Muscle layer of duodenum (tissue), 2 donors: ENCODE results near the gene DPP6.

Experiments
- H3K27ac ChIP-seq: one replicate; pipeline ENCODE4 v1.7.0; 2013; ENCODE audit warnings: mild to moderate bottlenecking, low read length
- H3K27me3 ChIP-seq: one replicate; pipeline ENCODE4 v1.7.0; 2013; ENCODE audit warnings: low read depth, mild to moderate bottlenecking, control low read depth, low read length
- H3K36me3 ChIP-seq, 2 donors: one replicate each; pipeline ENCODE4 v1.7.0; 2013; ENCODE audit warnings: low read length in 2 of 2, control low read depth in 1 of 2, mild to moderate bottlenecking in 1 of 2; ENCODE audit not compliant: insufficient read depth in 2 of 2, control insufficient read depth in 1 of 2
- H3K4me1 ChIP-seq, 2 donors: one replicate each; pipeline ENCODE4 v1.7.0; 2013; ENCODE audit warnings: low read length in 2 of 2, mild to moderate bottlenecking in 2 of 2, control low read depth in 1 of 2, moderate library complexity in 1 of 2; ENCODE audit not compliant: insufficient read depth in 2 of 2, control insufficient read depth in 1 of 2
- H3K4me3 ChIP-seq, 2 donors: one replicate each; pipeline ENCODE4 v1.7.0; 2013; ENCODE audit warnings: low read length in 2 of 2, low read depth in 1 of 2, mild to moderate bottlenecking in 1 of 2
- H3K9me3 ChIP-seq, 2 donors: one replicate each; pipeline ENCODE4 v1.7.0; 2013; ENCODE audit warnings: low read length in 2 of 2, control low read depth in 1 of 2, mild to moderate bottlenecking in 1 of 2; ENCODE audit not compliant: control insufficient read depth in 1 of 2
- donor health status: healthy.

DPP6 gene

DNA sequence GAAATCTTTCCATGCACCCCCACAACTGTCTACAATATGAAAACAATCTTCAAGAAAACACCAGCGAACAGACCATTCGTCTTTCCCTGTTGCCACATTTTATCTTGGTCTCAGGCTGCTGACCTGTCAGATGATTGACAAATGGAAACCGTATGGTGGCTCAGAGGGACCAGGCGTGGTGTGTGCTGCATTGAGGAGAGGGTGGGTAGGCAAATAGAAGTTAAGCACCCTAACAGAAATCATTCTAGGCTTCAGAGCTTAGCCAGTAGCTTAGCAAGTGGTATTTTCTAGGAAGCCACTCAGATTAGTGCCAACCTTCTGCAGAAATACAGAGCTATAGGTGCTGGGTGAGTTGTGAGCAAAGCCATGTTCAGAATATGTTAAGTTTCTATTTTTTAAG lies 114.9 kb downstream of the DPP6 start:
- no peaks in the 10 kb centered on the region for H3K4me1 ChIP-seq
- peaks cover 0 to 2% of the 10 kb centered on the region in 2 donors for H3K9me3 ChIP-seq
- H3K4me3 ChIP-seq = no peak overlapping the region
- no peak overlapping the region for H3K27ac ChIP-seq
- H3K27me3 ChIP-seq = no peaks in the 10 kb centered on the region
- H3K36me3 ChIP-seq = no peaks in the 10 kb centered on the region

DNA sequence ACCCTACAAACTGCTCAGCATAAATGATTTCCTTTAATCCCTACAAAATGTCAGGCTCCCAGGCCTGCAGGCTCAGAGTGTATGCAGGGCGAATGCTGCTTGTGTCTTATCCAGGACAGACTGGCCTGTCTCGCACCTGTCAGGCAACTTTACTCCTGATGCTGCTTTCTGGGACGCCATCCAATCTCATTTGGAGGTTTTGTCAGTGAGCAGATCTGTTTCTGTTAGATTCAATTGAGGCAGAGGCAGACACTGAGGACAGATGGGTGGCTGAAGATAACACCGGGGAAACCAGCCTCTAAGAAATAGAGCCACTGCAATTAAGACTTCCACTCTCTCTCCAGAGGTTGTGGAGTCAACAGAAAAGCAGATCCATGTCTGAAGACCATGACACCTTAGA lies 115.6 kb downstream of the DPP6 start:
- Histone ChIP-seq H3K9me3 (peaks cover 0 to 2% of the 10 kb centered on the region in 2 donors), H3K27ac (no peak overlapping the region), H3K36me3 (no peaks in the 10 kb centered on the region)

DNA sequence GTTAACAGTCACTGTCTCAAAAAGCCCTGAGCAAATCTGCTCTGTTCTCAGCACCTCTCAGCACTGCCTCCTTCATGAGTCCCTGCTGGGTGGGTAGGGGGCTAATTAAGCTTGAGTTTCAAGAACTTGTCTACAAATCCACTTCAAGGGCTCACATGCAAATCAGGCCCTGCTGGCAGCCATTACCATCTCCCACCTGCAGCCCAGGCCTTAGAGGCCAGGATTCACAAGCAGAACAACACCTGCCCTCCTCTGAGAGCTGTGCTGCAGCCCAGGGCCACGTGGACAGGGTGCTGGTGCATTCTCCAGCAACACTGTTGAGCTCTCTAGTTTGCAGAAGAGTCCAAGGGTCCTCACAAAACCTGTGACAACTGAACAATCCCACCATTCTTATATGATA lies 119.2 kb downstream of the DPP6 start:
- Histone ChIP-seq H3K4me3 (no peak overlapping the region), H3K27me3 (no peaks in the 10 kb centered on the region), H3K36me3 (no peaks in the 10 kb centered on the region), H3K27ac (no peak overlapping the region), H3K9me3 (peaks cover 0 to 2% of the 10 kb centered on the region in 2 donors), H3K4me1 (no peaks in the 10 kb centered on the region)

More for the DNA sequence above, 115.6 kb downstream of the DPP6 start:
- Histone ChIP-seq H3K4me1 (no peaks in the 10 kb centered on the region), H3K4me3 (no peak overlapping the region), H3K27me3 (no peaks in the 10 kb centered on the region)

DNA sequence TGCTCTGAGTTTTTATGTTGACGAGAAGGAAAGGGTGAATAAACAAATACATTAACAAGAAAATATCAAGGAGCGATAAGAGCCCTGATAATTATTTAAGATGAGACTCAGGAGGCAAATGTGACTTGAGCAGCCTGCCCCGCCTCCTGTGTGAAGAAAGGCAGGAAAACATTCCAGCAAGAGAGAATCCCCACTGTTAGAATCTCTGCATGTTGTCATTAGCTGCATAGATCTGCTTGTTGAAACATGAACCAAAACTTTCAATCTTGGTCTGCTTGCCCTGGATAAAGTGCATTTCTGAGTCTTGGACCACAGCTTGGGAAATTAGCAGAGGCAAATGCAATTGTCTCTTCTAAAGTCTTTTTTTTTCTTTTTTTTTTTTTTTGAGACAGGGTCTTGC lies 120.0 kb downstream of the DPP6 start:
- Histone ChIP-seq H3K4me1 (no peaks in the 10 kb centered on the region), H3K36me3 (no peaks in the 10 kb centered on the region), H3K27ac (no peak overlapping the region), H3K27me3 (no peaks in the 10 kb centered on the region), H3K9me3 (peaks cover 0 to 2% of the 10 kb centered on the region in 2 donors), H3K4me3 (no peak overlapping the region)

DNA sequence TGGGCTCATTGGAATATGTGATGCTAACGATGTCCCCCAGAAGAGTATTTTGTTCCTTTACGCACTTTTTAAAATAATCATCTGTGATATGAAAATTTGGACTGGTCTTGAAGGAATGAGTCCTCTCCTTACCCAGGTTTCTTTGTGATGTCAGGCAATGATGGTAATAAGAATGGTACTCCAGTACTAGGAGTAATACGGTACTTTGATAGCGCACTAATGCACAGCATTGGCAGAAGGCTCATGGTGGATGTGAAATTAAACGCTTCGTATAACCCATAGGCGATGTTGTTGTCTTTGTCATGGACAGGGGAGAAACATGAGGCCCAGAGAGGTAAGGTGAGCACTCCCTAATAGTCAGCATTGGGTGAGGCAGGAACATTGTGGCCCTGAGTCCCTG lies 125.4 kb downstream of the DPP6 start:
- H3K4me3 ChIP-seq = no peak overlapping the region
- no peaks in the 10 kb centered on the region for H3K36me3 ChIP-seq
- H3K4me1 ChIP-seq = no peaks in the 10 kb centered on the region
- H3K9me3 ChIP-seq = no peaks in the 10 kb centered on the region
- no peaks in the 10 kb centered on the region for H3K27me3 ChIP-seq
- H3K27ac ChIP-seq = no peak overlapping the region

DNA sequence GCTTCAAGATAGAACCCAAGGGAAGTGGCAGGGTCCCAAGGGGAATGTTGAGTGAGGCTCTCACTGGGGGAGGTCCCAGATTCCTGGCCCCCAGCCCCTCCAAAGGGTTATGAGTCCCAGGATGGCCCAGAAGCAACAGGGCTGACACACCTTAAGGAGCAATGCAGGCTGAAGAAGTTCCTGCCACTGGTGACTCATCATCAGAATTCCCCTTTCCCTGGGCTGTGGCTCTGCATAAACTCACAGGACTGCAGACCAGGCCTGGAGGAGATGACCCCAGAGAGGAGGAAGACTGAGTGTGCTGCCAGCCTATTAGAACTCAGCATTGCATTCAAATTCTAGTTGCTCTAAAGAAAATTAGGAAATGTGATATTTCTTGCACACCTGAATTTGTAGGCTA lies 126.7 kb downstream of the DPP6 start:
- Histone ChIP-seq H3K27me3 (no peaks in the 10 kb centered on the region), H3K27ac (no peak overlapping the region), H3K9me3 (no peaks in the 10 kb centered on the region), H3K4me3 (no peak overlapping the region), H3K4me1 (no peaks in the 10 kb centered on the region), H3K36me3 (no peaks in the 10 kb centered on the region)

DNA sequence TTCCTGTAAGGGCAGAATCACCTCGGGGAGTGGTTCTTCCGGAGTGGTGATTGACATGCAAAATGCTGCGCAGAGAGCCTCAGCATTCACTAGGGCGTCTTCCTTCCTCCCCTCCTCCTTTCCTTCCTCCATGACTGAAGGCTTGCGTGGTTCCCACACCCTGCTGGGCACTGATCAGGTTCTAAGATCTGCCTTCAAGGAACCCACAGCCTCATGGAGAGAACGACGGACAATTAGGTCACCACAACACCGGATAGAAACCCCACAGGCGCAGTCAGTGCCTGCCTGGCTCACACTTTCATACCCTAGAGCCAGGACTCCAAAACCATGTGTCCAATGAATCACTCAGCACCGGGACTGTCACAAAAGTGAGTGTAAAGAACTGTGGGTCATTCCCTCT lies 131.3 kb downstream of the DPP6 start:
- Histone ChIP-seq H3K4me1 (no peaks in the 10 kb centered on the region), H3K4me3 (no peak overlapping the region), H3K27ac (no peak overlapping the region)

DNA sequence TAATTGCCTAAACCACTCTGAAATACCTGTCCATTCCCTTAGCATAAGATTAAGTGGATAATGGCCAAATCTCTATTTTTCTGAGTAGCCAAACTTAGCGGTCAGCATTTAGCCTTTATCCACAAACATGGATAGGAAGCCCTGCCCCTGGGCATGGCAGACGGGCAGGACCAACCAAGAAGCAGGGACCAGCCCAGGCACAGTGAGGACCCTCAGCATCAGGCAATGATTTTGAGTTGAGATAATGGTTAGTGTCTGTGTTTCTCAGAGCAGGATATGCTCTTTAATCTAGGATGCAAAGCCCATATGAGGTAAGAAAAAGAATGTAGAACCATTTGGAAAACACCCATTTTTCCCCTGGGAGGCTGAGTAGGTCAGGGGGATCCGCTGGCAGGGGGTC lies 131.7 kb downstream of the DPP6 start:
- no peaks in the 10 kb centered on the region for H3K27me3 ChIP-seq
- H3K4me3 ChIP-seq = no peak overlapping the region
- no peak overlapping the region for H3K27ac ChIP-seq
- H3K4me1 ChIP-seq = no peaks in the 10 kb centered on the region
- H3K9me3 ChIP-seq = no peaks in the 10 kb centered on the region
- H3K36me3 ChIP-seq = no peaks in the 10 kb centered on the region

More for the DNA sequence above, 131.3 kb downstream of the DPP6 start:
- Histone ChIP-seq H3K9me3 (no peaks in the 10 kb centered on the region), H3K27me3 (no peaks in the 10 kb centered on the region), H3K36me3 (no peaks in the 10 kb centered on the region)

DNA sequence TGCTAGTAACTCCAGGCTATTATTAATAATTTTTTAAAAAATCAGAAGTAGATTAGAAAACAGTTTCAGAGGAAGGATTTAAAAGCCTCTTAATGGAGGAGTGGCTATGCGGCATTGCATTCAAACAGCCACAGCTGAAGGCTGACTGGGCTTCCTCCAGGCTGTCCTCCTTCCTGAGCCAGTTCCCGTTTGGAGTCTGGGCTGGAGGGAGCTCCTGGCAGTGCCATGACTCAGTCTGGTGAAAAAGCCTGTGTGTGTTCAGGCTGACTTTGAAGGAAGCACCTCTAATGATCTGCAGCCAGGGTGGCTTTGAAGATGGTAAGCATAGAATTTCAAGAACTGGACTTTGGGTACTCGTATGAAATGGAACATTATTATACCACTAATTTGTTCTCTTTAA lies 134.6 kb downstream of the DPP6 start:
- no peaks in the 10 kb centered on the region for H3K36me3 ChIP-seq
- H3K4me3 ChIP-seq = no peak overlapping the region
- no peak overlapping the region for H3K27ac ChIP-seq
- H3K27me3 ChIP-seq = no peaks in the 10 kb centered on the region
- H3K9me3 ChIP-seq = no peaks in the 10 kb centered on the region
- H3K4me1 ChIP-seq = no peaks in the 10 kb centered on the region

DNA sequence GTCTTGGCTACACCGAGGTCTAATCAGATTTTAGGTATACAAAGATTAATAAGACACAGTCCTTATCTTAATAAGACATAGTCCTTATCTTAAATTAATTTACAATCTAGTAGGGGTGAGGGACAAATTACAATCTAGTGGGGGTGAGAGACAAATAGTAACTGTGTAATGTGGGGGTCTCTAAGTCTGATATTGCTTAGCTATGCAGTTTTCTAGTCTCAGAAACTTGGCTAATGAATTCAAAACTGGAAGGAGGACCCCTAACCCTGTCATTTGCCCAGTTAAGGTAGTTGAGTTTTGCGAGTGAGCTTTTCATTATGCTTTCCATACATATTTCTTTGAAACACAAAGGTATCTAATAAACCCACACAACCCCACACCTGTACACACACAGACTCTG lies 136.1 kb downstream of the DPP6 start:
- H3K4me1 ChIP-seq = no peaks in the 10 kb centered on the region

DNA sequence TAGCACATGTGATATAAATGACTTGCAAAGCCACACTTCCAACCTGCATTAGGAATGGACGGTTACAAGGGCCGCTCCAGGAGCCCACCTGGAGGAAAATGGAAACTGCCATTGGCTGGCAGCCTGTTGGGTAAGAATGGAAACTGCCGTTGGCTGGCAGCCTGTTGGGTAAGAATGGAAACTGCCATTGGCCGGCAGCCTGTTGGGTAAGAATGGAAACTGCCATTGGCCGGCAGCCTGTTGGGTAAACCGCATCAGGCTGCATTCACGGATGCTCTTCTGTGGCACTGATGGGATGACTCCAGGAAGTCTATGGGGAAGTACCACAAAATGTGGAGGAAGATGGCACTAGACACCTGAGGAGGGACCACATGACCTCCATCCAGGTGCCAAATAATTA lies 143.1 kb downstream of the DPP6 start:
- Histone ChIP-seq H3K9me3 (no peaks in the 10 kb centered on the region), H3K36me3 (no peaks in the 10 kb centered on the region), H3K27me3 (no peaks in the 10 kb centered on the region), H3K4me1 (no peaks in the 10 kb centered on the region), H3K27ac (no peak overlapping the region), H3K4me3 (no peak overlapping the region)

More for the DNA sequence above, 136.1 kb downstream of the DPP6 start:
- Histone ChIP-seq H3K4me3 (no peak overlapping the region), H3K9me3 (no peaks in the 10 kb centered on the region), H3K27me3 (no peaks in the 10 kb centered on the region), H3K36me3 (no peaks in the 10 kb centered on the region), H3K27ac (no peak overlapping the region)

DNA sequence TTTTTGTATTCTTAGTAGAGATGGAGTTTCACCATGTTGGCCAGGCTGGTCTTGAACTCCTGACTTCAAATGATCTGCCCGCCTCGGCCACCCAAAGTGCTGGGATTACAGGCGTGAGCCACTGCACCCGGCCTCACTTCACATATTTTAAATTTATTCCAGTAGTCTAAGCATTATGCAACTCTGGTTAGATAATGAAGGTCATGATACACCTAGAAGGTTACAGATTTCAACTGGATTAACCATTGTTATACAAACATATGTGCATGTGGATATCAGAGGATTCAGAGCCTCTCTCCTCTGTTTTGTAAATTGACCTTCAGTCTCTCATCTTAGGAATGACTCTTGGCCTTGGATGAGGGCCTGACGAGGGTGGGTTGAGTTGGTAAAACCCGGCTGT lies 146.3 kb downstream of the DPP6 start:
- Histone ChIP-seq H3K27ac (no peak overlapping the region), H3K27me3 (no peaks in the 10 kb centered on the region), H3K9me3 (no peaks in the 10 kb centered on the region), H3K4me3 (no peak overlapping the region), H3K4me1 (no peaks in the 10 kb centered on the region), H3K36me3 (no peaks in the 10 kb centered on the region)
